ENCODE data around the gene LSM3. TPM values are rescaled to one million over a fixed set of nuclear protein-coding genes. Genes with fewer than 3 reads are reported as not detected.

LSM3 gene
- total and polyA plus RNA-seq, 4 donors = 7.1 to 19.5 (median 10.2) TPM

DNA sequence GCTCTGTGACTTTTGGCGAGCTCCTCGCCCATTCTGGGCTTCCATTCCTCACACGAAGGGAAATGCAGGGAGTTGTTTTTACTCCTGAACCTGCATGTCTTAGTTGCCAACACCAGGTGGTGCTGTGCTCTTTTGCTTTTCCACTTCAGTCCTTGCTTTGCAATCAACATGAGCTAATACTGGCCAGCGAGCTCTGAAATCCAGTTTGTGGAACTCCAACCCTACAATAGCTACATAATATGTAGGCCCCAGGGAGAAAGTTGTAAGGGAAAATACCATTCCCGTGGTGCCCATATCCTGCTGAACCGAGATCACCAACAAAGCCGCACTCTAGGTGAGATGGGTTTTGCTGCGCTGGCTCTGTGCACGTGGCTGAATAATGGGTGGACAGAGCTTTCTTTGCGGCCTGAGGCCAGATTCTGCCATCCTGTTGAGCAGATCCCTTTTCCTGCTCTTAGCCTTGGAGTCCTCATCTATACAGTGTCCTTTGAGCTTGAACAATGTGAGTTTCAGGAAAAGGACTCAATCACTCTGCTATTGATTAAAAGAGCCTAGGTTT is 25.0 kb downstream of the LSM3 start:
- 33 to 35% methylated on average over 10 of the region's 10 CpGs for WGBS, 2 donors
- H3K27ac ChIP-seq (ENCODE audit: low read depth in 1 of 2, low read length in 2 of 2) = no peak overlapping the region
- H3K4me3 ChIP-seq (ENCODE audit: low read length in 2 of 2) = no peak overlapping the region
- DNase-seq (peak in 1 of 2 donors; percentile 64), ATAC-seq (ENCODE audit: low FRiP score) (peak; percentile 91)
- H3K4me1 ChIP-seq (ENCODE audit: control insufficient read depth in 1 of 2, insufficient read depth in 2 of 2, low read length in 2 of 2) = peaks cover 2% of the 10 kb centered on the region in 2 donors
- no peaks in the 10 kb centered on the region for H3K9me3 ChIP-seq (ENCODE audit: control insufficient read depth, low read length)
- H3K27me3 ChIP-seq (ENCODE audit: control insufficient read depth in 1 of 2, insufficient read depth in 2 of 2, low read length in 1 of 2) = no peaks in the 10 kb centered on the region
- no peaks in the 10 kb centered on the region for H3K36me3 ChIP-seq (ENCODE audit: control insufficient read depth in 1 of 2, insufficient read depth in 2 of 2, low read length in 1 of 2)
- intact Hi-C loops (cut with DNase I) = loop anchor here (5.0 to 10.0 kb wide), 5 partner anchors 59 to 344 kb away; partner anchors contain the start of gene SLC6A6 (in 1 of the 2)

DNA sequence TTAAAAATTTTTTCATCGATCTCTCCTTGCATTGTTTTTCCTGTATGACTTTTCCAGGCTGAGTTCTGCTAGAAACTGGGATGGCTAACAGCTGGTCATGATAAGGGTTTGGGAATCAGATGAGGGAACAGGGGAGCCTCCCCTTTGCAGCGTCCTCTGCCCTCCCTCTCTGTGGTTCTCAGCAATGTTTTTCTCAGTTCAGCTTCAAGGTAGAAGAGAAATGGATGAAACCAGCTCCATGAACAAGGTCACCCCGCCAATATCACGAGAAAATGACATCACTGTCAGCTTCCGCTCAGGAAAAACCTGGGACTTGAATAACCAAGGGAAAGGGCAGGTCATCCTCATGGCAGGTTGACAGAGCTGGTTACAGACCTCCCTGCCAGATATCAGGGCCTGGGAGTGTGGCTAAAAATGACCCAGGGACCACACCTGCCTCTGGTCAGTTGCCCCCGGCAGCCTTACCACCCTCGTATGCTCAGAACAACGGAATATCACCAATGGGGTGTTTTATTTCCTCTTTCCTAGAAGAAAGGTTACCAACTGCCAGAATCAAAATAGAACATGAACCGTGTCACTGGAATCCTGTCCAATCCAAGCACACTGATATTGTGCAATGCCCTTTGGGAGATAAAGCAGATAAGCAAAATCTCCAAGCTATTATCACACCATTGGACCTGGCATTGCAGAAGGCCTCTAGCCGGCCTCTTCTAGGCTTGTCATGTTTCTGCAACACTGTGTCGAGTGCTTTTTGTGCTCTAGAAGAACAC is 26.1 kb downstream of the LSM3 start:
- H3K27ac ChIP-seq (ENCODE audit: low read depth in 1 of 2, low read length in 2 of 2) = no peak overlapping the region
- H3K4me1 ChIP-seq (ENCODE audit: control insufficient read depth in 1 of 2, insufficient read depth in 2 of 2, low read length in 2 of 2) = peaks cover 2% of the 10 kb centered on the region in 2 donors
- intact Hi-C loops (cut with DNase I) = loop anchor here (5.0 to 10.0 kb wide), 5 partner anchors 58 to 343 kb away; partner anchors contain the start of gene SLC6A6 (in 1 of the 2)
- DNase-seq (no peak), ATAC-seq (ENCODE audit: low FRiP score) (peak; percentile 81)
- H3K9me3 ChIP-seq (ENCODE audit: control insufficient read depth, low read length) = no peaks in the 10 kb centered on the region
- H3K27me3 ChIP-seq (ENCODE audit: control insufficient read depth in 1 of 2, insufficient read depth in 2 of 2, low read length in 1 of 2) = no peaks in the 10 kb centered on the region
- H3K36me3 ChIP-seq (ENCODE audit: control insufficient read depth in 1 of 2, insufficient read depth in 2 of 2, low read length in 1 of 2) = no peaks in the 10 kb centered on the region
- WGBS, 2 donors = 17 to 19% methylated on average over 11 of the region's 11 CpGs
- no peak overlapping the region for H3K4me3 ChIP-seq (ENCODE audit: low read length in 2 of 2)

DNA sequence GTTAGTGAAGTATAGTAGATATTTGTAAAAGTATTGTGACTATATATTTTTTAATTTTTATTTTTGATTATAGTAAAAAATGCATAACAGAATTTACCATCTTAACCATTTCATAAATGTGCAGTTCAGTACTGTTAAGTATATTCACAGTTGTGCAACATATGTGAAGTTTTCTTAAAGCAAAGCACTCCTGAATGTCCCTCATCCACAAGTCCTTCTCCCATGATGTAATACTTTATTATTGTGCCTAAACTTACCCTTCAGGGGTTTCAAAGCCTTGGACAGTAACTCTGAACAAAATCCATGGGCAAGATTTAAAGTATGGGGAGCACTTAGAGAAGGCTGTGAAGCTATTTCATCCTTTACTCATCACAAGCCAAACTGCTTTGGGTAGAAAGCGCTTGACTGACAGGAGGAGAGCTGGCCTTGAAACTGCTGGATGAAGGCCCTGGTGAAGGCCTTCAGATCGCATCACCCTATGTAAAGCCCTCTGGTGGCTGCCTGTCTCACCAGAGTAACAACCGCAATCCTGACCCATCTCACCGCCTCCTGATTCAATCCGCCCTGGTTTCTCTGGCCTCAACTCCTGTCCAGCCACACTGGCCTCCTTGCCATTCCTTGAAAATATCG is 28.0 kb downstream of the LSM3 start:
- DNase-seq (no peak), ATAC-seq (ENCODE audit: low FRiP score) (no peak)
- no peaks in the 10 kb centered on the region for H3K27me3 ChIP-seq (ENCODE audit: control insufficient read depth in 1 of 2, insufficient read depth in 2 of 2, low read length in 1 of 2)
- no peaks in the 10 kb centered on the region for H3K36me3 ChIP-seq (ENCODE audit: control insufficient read depth in 1 of 2, insufficient read depth in 2 of 2, low read length in 1 of 2)
- H3K4me1 ChIP-seq (ENCODE audit: control insufficient read depth in 1 of 2, insufficient read depth in 2 of 2, low read length in 2 of 2) = peaks cover 2% of the 10 kb centered on the region in 2 donors
- intact Hi-C loops (cut with DNase I) = loop anchor here in 1 of 2 donors (10.0 kb wide), 1 partner anchor 198 kb away; the partner anchor contains the start of gene SLC6A6
- no peak overlapping the region for H3K4me3 ChIP-seq (ENCODE audit: low read length in 2 of 2)
- no peaks in the 10 kb centered on the region for H3K9me3 ChIP-seq (ENCODE audit: control insufficient read depth, low read length)
- no peak overlapping the region for H3K27ac ChIP-seq (ENCODE audit: low read depth in 1 of 2, low read length in 2 of 2)
- 95 to 97% methylated on average over 6 of the region's 6 CpGs for WGBS, 2 donors

DNA sequence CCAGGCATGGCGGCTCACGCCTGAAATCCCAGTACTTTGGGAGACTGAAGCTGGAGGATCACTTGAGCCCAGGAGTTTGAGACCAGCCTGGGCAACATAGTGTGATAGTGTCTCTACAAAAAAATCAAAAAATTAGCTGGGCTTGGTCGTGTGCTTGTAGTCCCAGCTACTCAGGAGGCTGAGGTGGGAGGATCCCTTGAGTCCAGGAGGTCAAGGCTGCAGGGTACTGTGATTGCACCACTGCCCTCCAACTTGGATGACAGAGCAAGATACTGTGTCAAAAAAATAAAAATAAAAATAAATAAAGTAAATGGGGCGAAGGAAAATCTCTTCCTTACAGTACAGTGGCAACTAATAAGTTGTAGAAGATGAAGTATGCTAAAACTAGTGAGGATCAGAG is 29.6 kb downstream of the LSM3 start:
- intact Hi-C loops (cut with DNase I) = loop anchor here in 1 of 2 donors (10.0 kb wide), 1 partner anchor 197 kb away; the partner anchor contains the start of gene SLC6A6
- 96 to 98% methylated on average over 4 of the region's 4 CpGs for WGBS, 2 donors
- no peak for ATAC-seq (ENCODE audit: low FRiP score)
- Histone ChIP-seq H3K9me3 (ENCODE audit: control insufficient read depth, low read length) (no peaks in the 10 kb centered on the region), H3K4me1 (ENCODE audit: control insufficient read depth in 1 of 2, insufficient read depth in 2 of 2, low read length in 2 of 2) (peaks cover 2% of the 10 kb centered on the region in 2 donors), H3K4me3 (ENCODE audit: low read length in 2 of 2) (no peak overlapping the region), H3K36me3 (ENCODE audit: control insufficient read depth in 1 of 2, insufficient read depth in 2 of 2, low read length in 1 of 2) (no peaks in the 10 kb centered on the region), H3K27me3 (ENCODE audit: control insufficient read depth in 1 of 2, insufficient read depth in 2 of 2, low read length in 1 of 2) (no peaks in the 10 kb centered on the region), H3K27ac (ENCODE audit: low read depth in 1 of 2, low read length in 2 of 2) (no peak overlapping the region)
- DNase-seq = no peak

DNA sequence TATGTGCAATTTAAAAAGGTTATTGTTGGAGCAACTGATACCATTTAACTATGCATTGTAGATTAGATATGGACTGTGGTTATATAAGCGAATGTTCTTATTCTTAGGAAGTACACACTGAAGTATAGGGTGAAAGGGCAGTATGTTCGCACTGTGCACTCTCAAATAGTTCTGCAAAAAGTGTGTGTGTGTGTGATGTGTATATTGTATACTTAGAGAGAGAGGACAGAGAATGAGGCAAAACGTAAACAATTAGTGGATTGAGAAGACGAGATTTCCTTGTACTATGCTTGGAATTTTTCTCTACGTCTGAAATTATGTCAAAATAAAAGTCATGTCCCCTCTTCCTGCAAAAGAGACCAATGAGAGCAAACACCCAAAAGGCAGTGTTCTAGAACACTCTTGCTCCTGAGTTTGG is 30.4 kb downstream of the LSM3 start:
- DNase-seq (no peak), ATAC-seq (ENCODE audit: low FRiP score) (no peak)
- Histone ChIP-seq H3K36me3 (ENCODE audit: control insufficient read depth in 1 of 2, insufficient read depth in 2 of 2, low read length in 1 of 2) (no peaks in the 10 kb centered on the region), H3K27me3 (ENCODE audit: control insufficient read depth in 1 of 2, insufficient read depth in 2 of 2, low read length in 1 of 2) (no peaks in the 10 kb centered on the region), H3K4me3 (ENCODE audit: low read length in 2 of 2) (no peak overlapping the region), H3K9me3 (ENCODE audit: control insufficient read depth, low read length) (no peaks in the 10 kb centered on the region), H3K4me1 (ENCODE audit: control insufficient read depth in 1 of 2, insufficient read depth in 2 of 2, low read length in 2 of 2) (peaks cover 2% of the 10 kb centered on the region in 2 donors), H3K27ac (ENCODE audit: low read depth in 1 of 2, low read length in 2 of 2) (no peak overlapping the region)
- WGBS, 2 donors = 49 to 52% methylated on average over 5 of the region's 5 CpGs
- intact Hi-C loops (cut with DNase I) = loop anchor here in 1 of 2 donors (10.0 kb wide), 1 partner anchor 196 kb away; the partner anchor contains the start of gene SLC6A6

DNA sequence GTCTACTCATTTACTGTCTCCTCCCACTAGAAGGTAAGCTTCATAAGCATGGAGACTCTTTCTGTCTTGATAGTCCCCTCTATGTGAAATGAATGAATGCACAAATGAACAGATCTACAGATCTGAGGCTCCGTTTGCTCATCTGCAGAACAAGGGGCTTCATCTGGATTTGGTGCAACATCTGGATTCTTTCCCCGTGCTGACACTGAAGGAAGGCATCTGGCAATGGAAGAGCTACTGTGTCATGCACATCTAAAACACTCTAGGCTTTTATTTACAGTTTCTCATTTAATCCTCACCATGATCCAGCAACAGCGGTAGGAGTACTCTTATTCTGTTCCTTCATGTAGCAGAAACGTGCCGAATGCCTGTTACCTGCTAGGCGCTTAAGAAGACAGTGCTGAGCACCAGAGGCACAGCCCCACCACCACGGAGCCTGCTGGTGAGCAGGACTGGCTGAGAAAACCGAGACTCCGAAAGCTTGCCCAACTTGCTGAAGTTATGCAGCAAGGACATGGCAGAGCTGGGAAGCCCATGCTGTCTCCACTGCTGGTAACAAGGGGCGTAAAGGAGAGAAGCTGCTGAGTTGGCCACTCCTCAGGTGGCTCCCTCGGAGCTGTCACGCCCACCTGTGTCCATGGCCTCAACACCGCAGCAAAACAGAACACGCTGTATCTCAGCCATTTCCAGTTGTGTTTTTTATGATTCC is 31.1 kb downstream of the LSM3 start:
- Histone ChIP-seq H3K27ac (ENCODE audit: low read depth in 1 of 2, low read length in 2 of 2) (no peak overlapping the region), H3K4me3 (ENCODE audit: low read length in 2 of 2) (no peak overlapping the region), H3K4me1 (ENCODE audit: control insufficient read depth in 1 of 2, insufficient read depth in 2 of 2, low read length in 2 of 2) (peaks cover under 1 to 2% of the 10 kb centered on the region in 2 donors), H3K9me3 (ENCODE audit: control insufficient read depth, low read length) (no peaks in the 10 kb centered on the region), H3K36me3 (ENCODE audit: control insufficient read depth in 1 of 2, insufficient read depth in 2 of 2, low read length in 1 of 2) (no peaks in the 10 kb centered on the region), H3K27me3 (ENCODE audit: control insufficient read depth in 1 of 2, insufficient read depth in 2 of 2, low read length in 1 of 2) (no peaks in the 10 kb centered on the region)
- ATAC-seq (ENCODE audit: low FRiP score) = no peak
- WGBS, 2 donors = 83 to 90% methylated on average over 14 of the region's 14 CpGs
- intact Hi-C loops (cut with DNase I) = loop anchor here in 1 of 2 donors (10.0 kb wide), 1 partner anchor 195 kb away; the partner anchor contains the start of gene SLC6A6
- DNase-seq = no peak

DNA sequence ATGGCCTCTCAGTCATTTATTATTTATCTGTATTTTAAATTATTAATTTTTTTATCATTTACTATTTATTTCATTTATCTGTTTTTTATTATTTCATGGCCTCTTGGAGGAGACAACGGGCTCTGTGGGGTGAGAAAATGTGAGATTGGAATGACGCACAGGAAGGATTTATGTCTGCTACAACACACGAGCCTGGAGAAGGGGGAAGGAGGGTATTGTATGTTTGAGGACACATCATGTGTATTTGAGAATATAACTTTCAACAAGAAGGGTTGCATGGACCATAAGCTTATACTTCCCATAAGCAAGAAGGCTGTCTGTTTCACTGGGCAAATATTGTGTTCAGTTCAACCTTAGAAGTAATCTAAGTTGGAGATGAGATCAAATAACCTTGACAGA is 31.7 kb downstream of the LSM3 start:
- Histone ChIP-seq H3K36me3 (ENCODE audit: control insufficient read depth in 1 of 2, insufficient read depth in 2 of 2, low read length in 1 of 2) (no peaks in the 10 kb centered on the region), H3K27me3 (ENCODE audit: control insufficient read depth in 1 of 2, insufficient read depth in 2 of 2, low read length in 1 of 2) (no peaks in the 10 kb centered on the region), H3K9me3 (ENCODE audit: control insufficient read depth, low read length) (no peaks in the 10 kb centered on the region), H3K4me3 (ENCODE audit: low read length in 2 of 2) (no peak overlapping the region), H3K4me1 (ENCODE audit: control insufficient read depth in 1 of 2, insufficient read depth in 2 of 2, low read length in 2 of 2) (no peaks in the 10 kb centered on the region), H3K27ac (ENCODE audit: low read depth in 1 of 2, low read length in 2 of 2) (no peak overlapping the region)
- ATAC-seq (ENCODE audit: low FRiP score) (no peak), DNase-seq (no peak)
- WGBS, 2 donors = 73 to 86% methylated on average over 3 of the region's 3 CpGs
- intact Hi-C loops (cut with DNase I) = no loop called here

DNA sequence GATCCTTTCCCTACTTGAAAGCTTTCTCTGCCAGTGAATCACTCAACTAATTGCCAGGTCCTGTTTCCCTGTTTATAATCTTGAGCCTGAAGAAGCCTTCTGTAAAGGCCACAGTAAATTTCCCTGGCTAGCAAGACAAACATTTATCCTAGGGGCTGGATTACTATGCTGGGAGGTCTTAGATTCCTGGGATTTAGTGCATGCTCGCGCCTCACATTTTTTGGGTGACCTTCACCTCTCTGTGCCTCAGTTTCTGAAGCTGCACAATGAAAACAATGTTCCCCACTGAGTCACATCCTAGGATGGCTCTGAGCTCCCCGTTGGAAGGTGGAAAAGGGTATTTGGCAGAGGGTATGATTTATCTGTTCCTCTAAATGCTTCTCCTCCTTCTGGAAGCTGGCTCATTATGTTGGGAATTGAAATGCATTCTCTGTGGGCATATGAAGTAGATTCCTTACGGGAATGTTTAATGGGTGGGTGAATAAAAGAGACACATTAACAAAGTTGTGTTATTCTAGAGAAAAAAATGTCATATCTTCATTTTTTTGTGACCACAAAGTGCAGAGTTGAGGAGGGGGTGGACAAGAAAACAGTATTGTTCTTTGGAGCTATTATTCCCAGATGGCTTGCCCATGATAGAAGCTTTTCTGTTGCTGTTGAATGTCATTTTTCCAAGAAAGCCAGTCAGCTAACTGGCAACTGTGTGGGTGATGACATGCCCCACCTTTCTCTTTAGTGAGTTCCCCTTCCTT is 32.4 kb downstream of the LSM3 start:
- ATAC-seq (ENCODE audit: low FRiP score) (no peak), DNase-seq (no peak)
- Histone ChIP-seq H3K9me3 (ENCODE audit: control insufficient read depth, low read length) (no peaks in the 10 kb centered on the region), H3K4me1 (ENCODE audit: control insufficient read depth in 1 of 2, insufficient read depth in 2 of 2, low read length in 2 of 2) (no peaks in the 10 kb centered on the region), H3K36me3 (ENCODE audit: control insufficient read depth in 1 of 2, insufficient read depth in 2 of 2, low read length in 1 of 2) (no peaks in the 10 kb centered on the region), H3K4me3 (ENCODE audit: low read length in 2 of 2) (no peak overlapping the region), H3K27me3 (ENCODE audit: control insufficient read depth in 1 of 2, insufficient read depth in 2 of 2, low read length in 1 of 2) (no peaks in the 10 kb centered on the region), H3K27ac (ENCODE audit: low read depth in 1 of 2, low read length in 2 of 2) (no peak overlapping the region)
- WGBS, 2 donors = 68 to 77% methylated on average over 4 of the region's 4 CpGs
- intact Hi-C loops (cut with DNase I) = no loop called here

All from aorta (tissue), 5 donors.